GM19452 (cell line): ENCODE data around the gene CARD9.
"Not testable (repeated sequence)": the region's sequence is repeated elsewhere in the genome, so short reads cannot be mapped to it uniquely, and the experiment has no call there.

ENCODE experiments used
- ATAC-seq: cut with Tn5 transposase; IDR thresholded peaks from one replicate; pipeline ENCODE4 v1.9.1; 2021; ENCODE audit not compliant: unreplicated experiment

Gene CARD9

GRCh38 chr9:136326061-136326760 is 47.3 kb downstream of the CARD9 start:
- no peak for ATAC-seq

GRCh38 chr9:136325358-136325757 is 48.1 kb downstream of the CARD9 start:
- no peak for ATAC-seq

DNA sequence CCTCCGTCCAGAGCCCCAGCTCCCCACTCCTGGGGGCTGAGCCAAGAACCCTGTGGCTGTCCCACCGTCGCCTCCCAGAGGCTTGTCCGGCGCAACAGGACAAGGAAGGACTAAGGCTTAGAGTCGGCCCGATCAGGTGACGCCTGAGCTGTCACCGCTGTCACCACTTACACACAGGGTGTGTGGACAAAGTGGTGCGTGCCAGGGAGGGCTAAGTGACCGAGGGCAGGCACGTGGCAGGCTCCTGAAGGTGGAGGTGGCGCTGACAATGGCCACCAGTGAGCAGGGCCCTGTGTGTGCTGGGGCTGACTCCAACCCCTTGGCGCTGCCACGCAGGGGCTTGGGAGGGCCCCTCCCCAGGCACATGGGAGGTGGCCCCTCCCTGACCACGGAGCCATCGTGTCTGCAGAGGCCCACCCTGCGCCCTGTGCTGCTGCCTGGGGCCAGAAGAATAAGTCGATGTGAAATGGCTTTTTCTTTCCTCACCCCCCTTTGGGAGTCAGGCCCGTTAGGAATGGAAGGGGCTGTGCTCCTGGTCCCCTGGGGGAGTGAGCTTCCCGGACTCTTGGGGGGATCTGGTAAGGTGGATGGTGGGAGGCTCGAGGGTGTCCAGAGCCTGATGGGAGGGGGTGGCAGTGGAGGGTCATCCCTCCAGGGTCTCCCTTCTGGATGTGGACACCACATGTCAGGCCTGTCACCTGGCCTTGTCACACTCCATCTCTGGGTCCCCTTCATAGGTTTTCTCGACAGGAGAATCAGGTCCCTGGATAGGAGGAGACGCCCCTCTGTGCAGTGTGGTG is 48.8 kb downstream of the CARD9 start:
- ATAC-seq, result no peak

DNA sequence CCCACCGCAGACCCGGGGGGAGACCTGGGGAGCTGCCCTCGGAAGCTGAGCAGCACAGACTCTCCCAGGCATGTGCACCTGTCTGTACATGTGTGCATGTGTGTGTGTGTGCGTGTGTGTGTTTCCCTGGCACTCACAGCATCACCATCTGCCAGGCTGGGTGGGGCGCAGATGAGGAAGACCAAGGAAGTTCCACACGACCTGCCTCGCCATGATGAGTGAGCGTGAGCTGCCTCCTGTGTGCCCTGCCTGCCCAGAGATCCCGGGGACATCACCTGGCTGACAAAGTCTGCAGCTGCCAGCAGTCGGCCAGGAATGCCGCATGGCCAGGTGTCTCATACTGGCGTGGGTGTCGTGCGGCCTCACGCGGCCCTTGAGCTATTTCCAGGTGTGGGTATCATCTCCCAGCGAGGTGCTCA is 50.1 kb downstream of the CARD9 start:
- ATAC-seq, result no peak

GRCh38 chr9:136322756-136323330 is 50.6 kb downstream of the CARD9 start:
- ATAC-seq, result no peak

GRCh38 chr9:136321561-136321960 is 51.9 kb downstream of the CARD9 start:
- ATAC-seq, result no peak

- not testable (repeated sequence) for ATAC-seq
These were observed 52.5 kb downstream of the CARD9 start for GRCh38 chr9:136320972-136321371.

GRCh38 chr9:136319955-136320354 is 53.5 kb downstream of the CARD9 start:
- ATAC-seq, result not testable (repeated sequence)

DNA sequence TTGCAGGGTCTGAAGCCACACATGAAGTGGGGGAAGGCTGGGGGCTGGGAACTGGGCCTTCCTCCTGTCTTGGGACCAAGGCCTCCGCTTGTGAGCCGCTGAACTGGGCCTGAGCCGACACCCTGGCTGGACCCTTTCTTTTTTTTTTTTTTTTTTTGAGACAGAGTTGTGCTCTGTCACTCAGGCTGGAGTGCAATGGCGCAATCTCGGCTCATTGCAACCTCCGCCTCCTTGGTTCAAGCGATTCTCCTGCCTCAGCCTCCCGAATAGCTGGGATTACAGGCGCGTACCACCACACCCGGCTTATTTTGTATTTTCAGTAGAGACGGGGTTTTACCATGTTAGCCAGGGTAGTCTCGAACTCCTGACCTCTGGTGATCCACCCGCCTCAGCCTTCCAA is 54.2 kb downstream of the CARD9 start:
- ATAC-seq, result not testable (repeated sequence)

GRCh38 chr9:136318776-136319241 is 54.7 kb downstream of the CARD9 start:
- ATAC-seq, result no peak

DNA sequence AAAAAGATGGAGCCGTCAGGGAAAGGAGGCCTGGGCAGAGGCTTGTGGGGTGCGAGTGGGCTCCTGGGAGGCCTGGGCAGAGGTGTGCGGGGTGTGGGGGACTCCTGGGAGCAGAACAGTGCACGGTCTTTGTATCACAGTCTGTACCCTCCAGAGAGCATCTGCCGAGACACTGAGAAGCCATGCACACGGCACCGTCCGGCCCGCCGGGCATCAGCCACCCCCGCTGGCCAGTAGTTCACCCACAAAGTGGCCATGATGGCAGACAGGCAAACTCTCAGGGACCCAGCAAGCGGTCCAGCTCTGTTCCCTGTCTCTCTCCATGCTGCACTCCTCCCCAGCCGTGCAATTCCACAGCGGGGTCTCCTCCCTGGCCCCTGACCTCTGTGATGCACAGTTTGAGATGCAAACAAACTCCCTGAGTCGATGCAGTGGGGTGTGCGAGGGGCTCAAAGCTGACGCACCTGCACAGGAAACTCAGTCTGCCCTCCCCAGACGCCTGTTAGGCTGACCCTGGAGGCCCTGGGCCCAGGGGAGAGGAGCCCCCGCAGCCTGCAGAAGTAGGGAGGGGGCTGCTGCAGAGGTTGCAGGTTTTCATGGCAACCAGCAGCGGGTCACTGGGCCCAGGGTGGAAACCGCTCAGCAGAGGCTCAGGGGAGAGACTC is 55.2 kb downstream of the CARD9 start:
- no peak for ATAC-seq

DNA sequence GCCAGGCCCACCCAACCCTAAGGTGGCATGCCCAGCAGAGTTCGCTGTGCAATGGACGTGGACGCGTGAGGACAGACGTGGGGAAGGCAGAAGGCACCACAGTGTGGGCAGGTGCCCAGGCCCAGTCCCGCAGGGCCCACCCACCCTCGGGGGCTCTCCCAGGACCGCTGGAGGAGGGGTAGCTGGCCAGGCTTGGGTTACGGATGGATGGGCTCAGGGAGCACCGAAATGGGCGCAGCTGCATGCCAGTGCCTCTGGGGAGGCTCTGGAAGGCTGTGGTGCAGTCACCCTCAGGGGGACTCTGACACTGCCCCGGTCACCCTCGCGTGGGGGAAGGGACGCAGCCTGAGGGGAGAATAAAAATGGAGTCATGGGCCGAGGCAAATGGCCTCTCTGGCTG is 55.8 kb downstream of the CARD9 start:
- ATAC-seq, result no peak

GRCh38 chr9:136316896-136317676 is 56.4 kb downstream of the CARD9 start:
- no peak for ATAC-seq

DNA sequence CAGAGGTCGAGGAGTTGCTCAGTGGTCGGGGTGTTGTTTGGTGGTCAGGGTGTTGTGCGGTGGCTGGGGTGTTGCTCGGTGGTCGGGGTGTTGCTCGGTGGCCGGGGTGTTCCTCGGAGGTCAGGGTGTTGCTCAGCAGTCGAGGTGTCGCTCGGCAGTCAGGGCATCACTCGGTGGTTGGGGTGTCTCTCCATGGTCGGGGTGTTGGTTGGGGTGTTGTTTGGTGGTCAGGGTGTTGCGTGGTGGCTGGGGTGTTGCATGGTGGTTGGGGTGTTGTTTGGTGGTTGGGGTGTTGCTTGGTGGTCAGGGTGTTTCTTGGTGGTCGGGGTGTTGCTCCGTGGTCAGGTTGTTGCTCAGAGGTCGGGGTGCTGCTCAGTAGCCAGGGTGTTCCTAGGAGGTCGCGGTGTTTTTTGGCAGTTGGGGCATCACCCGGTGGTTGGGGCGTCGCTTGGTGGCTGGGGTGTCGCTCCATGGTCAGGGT is 57.2 kb downstream of the CARD9 start:
- ATAC-seq, result no peak

DNA sequence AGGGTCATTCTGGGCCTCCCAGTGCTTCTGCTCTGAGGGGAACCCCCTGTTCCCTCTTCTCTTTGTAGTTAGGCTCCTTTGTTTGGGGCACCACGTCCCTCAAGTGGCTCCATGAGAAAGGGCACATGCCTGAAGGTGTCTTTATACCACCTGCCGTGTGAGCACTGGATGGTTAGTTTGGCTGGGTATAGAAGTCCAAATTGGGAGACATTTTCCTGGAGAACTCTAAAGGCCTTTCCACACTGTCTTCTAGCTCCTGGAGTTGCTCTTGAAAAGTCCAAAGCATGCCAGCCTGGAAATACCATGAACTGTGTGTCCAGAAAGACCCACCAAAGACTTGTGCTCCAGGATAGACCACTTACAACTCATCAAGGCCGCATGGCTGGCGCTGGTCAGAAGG is 58.5 kb downstream of the CARD9 start:
- no peak for ATAC-seq

DNA sequence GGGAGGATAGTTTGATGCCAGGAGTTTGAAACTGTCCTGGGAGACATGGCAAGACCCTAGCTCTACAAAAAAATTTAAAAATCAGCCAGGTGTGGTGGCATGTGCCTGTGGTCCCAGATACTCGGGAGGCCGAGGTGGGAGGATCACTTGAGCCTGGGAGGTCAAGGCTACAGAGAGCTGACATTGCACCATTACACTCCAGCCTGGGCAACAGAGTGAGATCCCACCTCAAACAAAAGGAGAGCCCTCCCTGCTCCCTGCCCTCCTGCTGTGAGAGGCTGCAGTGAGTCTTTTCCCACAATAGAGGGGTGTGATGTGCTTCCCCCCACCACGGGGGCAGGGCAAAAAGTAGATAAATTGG is 59.4 kb downstream of the CARD9 start:
- no peak for ATAC-seq
